HK-2 (cell line): ENCODE measurements around the gene PPP1R16B.
"Not testable (repeated sequence)": the region's sequence is repeated elsewhere in the genome, so short reads cannot be mapped to it uniquely, and the experiment has no call there.

Experiments used
- DNase-seq: peaks from one replicate; pipeline ENCODE4 v3.0.0-alpha.2; 2018; ENCODE audit not compliant: unreplicated experiment

PPP1R16B gene

DNA sequence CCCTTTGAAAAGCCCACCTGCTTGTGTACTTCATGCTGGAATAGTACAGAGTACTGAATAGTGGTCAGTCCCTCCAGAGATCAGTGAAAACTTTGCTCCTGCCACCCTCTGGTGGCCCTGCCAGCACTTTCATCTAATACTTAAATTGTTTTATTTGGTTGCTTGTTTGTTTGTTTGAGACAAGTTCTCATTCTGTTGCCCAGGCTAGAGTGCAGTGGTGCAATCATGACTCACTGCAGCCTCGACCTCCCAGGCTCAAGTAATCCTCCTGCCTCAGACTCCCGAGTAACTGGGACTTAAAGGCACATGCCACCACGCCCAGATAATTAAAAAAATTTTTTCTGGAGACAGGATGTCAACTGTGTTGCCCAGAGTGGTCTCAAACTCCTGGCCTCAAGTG lies 129.8 kb downstream of the PPP1R16B start:
- no peak for DNase-seq

DNA sequence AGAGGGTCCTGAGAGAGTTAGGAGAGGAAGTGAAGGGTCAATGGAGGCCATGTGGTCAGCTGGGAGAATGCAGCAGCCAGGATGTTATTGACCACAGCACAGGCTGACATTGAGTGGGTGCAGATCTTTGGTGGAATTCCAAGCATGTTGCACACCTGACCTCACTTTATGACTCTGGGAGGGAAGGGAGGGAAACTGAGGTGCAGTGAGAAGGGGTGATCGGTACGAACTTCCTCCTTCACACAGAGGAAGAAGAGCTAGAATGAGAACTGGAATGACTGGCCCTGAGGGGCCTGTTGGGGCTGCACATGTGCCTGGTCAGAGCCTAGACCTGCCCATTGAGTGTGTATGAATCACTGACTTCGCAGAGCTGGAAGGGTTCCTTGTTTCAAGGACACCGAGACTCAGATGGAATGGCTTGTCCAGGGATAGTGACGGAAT lies 130.5 kb downstream of the PPP1R16B start:
- no peak for DNase-seq

GRCh38 chr20:38937000-38937399 lies 131.5 kb downstream of the PPP1R16B start:
- no peak for DNase-seq

DNA sequence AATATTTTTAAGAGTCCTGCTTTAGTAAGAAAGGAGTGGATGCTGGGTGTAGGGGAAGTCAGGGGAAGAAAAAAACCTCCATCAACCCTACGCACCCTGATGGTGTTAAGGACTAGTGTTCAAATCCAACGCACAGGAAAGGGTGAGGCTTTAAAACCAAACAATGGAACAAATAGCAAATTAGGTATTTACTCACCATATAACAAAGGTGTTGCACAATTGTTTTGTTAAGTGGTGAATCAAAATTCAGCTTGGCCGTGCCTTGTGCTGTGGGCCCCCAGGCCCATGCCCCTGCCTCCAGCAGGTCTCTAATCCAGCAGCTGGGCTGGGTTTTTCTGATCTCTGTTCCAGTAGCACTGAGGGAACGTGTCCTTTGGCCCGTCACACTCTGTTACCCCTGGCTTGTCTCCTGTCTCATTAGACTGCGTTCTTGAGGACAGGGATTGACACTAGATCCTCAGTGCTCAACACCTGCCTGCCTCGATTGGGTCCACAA lies 132.5 kb downstream of the PPP1R16B start:
- DNase-seq, result no peak

GRCh38 chr20:38939686-38940085 lies 134.2 kb downstream of the PPP1R16B start:
- no peak for DNase-seq

DNA sequence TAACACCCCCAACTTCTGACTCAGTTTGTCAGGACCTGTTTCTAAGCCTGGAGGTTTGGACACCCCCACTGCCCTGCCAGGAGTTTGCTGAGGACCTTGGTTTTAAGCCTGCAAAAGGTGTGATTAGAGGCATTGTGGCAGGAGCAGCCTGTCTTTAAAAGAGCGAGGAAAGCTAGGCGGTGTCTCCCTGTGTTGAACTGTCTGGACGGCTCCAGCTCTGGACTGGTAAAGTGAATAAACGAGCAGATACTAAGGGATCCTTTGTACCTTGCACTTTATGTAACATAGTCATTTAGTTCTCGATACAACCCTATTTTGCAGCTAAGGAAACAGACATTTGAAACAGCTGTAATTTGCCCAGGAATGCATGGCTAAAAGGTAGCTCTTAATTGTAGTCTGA lies 135.1 kb downstream of the PPP1R16B start:
- no peak for DNase-seq

GRCh38 chr20:38941726-38942389 lies 136.4 kb downstream of the PPP1R16B start:
- no peak for DNase-seq

DNA sequence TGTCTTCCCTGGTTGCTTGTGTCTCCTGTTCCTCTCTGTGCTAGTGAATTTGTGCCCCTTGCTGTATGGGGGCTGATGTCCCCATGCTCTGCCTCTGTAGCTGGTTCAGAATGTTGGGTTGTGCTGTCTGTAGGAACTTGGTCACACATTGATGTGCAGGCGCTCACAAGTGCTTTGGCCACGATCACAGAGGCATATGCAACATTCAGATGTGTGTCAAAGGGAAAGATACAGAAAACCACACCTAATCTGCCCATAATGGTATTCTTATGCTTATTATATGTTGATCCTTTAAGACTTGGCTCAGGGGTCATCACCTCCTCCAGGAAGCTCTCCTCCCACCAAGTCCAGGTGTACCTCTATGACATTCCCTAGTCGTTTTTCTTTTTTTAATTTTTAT lies 139.5 kb downstream of the PPP1R16B start:
- DNase-seq, result no peak

GRCh38 chr20:38946836-38947235 lies 141.3 kb downstream of the PPP1R16B start:
- no peak for DNase-seq

DNA sequence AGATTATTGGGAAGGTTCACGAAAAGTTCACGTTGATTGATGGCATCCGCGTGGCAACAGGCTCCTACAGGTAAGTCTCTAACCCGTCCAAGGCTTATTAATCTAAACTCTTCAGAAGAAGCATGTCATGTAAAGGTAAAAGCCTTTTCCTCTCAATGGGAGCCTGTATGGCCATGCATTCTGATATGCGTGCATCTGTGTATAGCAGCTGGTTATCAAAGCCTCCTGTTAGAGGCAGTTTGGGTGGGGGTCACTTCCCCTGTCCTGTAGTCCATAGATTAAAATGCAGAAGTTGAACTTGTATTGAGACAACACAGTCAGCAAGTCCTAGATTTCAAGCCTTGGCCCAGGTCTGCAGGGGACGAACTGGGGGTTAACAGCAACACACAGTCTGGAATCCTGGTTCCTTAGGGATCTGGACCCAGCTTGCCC lies 142.4 kb downstream of the PPP1R16B start:
- no peak for DNase-seq

- no peak for DNase-seq
Measured at GRCh38 chr20:38950254-38950653, 144.8 kb downstream of the PPP1R16B start.

GRCh38 chr20:38951611-38952010 lies 146.1 kb downstream of the PPP1R16B start:
- DNase-seq, result no peak

DNA sequence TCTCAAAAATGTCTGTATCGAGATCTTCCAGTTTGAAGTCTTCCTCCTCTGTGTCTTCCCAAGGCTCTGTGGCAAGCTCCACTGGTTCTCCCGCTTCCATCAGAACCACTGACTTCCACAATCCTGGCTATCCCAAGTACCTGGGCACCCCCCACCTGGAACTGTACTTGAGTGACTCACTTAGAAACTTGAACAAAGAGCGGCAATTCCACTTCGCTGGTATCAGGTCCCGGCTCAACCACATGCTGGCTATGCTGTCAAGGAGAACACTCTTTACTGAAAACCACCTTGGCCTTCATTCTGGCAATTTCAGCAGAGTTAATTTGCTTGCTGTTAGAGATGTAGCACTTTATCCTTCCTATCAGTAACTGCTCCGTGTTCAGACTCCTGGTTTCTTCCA lies 146.7 kb downstream of the PPP1R16B start:
- no peak for DNase-seq

GRCh38 chr20:38953630-38954340 lies 148.3 kb downstream of the PPP1R16B start:
- no peak for DNase-seq

DNA sequence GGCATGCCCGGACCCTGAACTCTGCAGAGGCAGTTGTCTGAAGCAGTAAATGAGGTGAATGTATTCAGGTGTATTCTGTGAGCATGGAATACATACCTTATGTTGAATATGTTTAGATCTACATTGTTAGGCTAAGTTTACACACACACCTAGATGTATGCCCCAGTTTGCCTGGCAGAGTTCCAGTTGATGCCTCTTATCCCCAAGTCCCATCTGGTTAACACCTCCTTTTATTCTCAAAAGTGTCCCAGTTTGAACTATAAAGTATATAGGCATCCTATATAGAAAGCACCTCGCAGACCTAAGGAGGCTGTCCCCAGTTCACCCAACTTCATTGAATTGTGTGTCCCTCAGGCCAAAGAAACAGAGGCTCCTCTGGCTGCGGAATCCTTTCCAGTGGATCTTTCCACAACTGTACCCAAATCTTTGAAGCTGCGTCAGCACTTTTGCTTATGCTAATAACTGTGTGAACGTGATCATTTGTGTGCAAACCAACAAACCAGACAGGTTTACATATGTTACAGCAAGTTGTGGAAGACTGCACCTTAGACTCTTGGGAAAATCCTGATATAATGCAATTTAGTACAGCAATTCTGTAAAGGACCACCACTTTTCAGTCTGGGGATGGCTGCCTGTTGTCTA lies 151.9 kb downstream of the PPP1R16B start:
- DNase-seq, result no peak

DNA sequence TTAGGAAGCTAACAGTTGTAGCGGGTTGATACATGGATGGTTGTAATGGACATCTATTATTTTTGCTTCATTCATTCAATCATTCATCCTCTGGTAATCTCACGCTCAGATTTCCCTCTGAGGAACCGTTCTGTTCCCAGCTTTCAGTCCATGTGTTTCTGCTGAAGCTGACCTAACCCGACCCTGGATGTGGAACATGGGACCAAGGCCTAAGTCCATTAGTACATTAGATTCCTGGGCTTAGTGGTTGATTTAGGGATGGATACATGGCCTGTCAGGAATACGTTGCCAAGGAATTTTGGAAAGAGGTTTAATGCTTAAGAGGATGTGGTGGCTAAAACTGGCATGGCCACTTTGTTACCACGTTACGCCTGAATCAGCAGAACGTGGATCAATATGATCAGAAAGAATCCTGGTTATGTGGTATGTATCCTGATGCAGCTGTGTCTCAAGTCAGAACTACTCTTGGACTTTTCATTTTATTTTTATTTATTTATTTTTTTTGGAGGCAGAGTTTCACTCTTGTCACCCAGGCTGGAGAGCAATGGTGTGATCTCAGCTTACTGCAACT lies 152.5 kb downstream of the PPP1R16B start:
- no peak for DNase-seq

GRCh38 chr20:38960187-38960687 lies 154.7 kb downstream of the PPP1R16B start:
- not testable (repeated sequence) for DNase-seq

- no peak for DNase-seq
Measured at GRCh38 chr20:38961530-38962043, 156.1 kb downstream of the PPP1R16B start.

DNA sequence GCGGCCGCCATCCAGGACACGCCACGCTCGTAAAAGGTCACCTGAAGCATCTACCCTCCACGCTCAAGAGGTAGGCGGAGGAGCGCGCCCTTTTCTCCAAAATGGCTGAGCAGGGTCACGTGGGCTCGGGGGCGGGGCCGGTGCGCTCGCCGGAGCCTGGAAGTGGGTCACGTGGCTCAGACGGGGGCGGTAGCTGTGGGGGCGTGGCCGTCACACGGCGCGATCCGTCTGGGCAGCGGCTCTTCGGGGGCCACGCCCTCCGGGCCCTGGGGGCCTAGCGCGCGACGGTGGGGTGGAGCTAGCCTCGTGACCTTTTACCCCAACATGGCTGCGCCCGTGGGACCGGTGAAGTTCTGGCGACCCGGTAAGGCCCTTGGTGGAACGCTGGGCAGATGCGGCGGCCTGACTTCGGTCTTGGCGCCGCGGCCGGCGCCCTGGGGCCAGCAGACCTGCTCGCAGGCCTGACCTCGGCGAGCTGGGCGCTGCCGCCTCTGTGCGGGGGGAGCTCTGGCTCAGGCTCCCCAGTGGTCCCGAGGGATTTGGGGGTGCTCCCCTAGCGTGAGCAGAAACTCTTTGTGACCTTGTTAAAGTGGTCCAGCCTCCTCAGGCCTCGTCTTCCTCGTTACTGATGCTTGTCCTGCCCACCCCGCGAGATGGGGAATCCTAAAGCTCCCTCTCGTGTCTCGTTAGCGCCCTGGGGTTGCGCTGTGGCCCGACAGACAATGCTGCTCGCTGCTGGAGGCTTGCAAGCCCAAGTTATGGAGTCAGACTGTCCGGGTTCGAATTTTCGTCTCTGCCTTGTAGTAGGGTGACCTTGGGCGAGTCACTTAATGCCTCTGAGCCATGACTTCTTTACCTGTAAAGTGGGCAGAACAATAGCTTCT lies 156.8 kb downstream of the PPP1R16B start, which contains the start of gene DHX35:
Gene DHX35 (plus strand): TSS at position 301 of the 884 bp plus-strand sequence. CDS start 24 bp downstream, at position 325.
- DNase-seq, result peak; percentile 99

- DNase-seq, result no peak
Measured at GRCh38 chr20:38962928-38963401, 157.5 kb downstream of the PPP1R16B start.

DNA sequence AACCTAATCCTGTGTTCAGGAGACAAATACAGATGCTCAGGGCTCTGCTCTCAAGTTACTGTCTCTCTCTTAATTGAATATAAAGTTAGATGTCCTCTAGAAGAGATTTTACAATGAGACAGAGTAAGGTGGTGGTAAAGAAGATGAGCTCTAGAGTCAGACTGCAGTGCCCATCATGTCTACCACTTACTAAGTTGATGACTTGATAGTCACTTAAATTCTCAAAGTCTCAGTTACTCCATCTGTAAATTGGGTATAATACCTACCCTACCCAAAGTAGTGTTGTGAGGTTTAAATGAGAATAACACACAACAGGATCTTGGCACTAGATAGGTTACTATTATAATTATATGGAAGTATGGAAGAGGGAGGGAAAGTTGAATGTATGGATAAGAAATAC lies 158.2 kb downstream of the PPP1R16B start:
- no peak for DNase-seq
